Measurements from ENCODE around the gene ZDHHC9. TPM values are rescaled to one million over a fixed set of nuclear protein-coding genes. Genes with fewer than 3 reads are reported as not detected.
A peak's percentile ranks its signal among the peaks of the same experiment; 100 is the strongest.

The ZDHHC9 gene
- total and polyA plus RNA-seq, 9 of the 15 experiments (the other 6 are each of a cell fraction or from before 2014, with no cell fraction given): 6.8 to 22.4 (median 9.1) TPM

- H3K9me3 ChIP-seq (replicated peaks; ENCODE audit: control insufficient read depth, insufficient read depth, low read depth, low read length): no peaks in the 10 kb centered on the region
- DNase-seq (ENCODE audit: extremely low read depth in 1 of 4, low spot score in 3 of 4): no peak
- ATAC-seq: no peak
- no peaks in the 10 kb centered on the region; a peak in 1 of 5 replicates for H3K4me1 ChIP-seq (replicated peaks in 1 of 2; ENCODE audit: control insufficient read depth in 2 of 2, insufficient read depth in 2 of 2, low read length in 2 of 2)
- H3K36me3 ChIP-seq (ENCODE audit: control insufficient read depth, insufficient read depth, low read length): peaks cover 18% of the 10 kb centered on the region
- in situ Hi-C loops (cut with MboI): no loop called here
- no peak overlapping the region for H3K4me3 ChIP-seq
- POLR2A ChIA-PET: no interaction called here
- no peak overlapping the region for H3K4me2 ChIP-seq (ENCODE audit: insufficient read depth, low read length)
- intact Hi-C loops (cut with micrococcal nuclease): no loop called here
- FAIRE-seq: no peak
- CTCF ChIA-PET (ENCODE audit: low intra/inter-chr PET ratio): no interaction called here
- no peak overlapping the region for H2AFZ ChIP-seq (ENCODE audit: low read depth, low read length)
- no peaks in the 10 kb centered on the region for H4K20me1 ChIP-seq (replicated peaks; ENCODE audit: control insufficient read depth, insufficient read depth, low read length)
- no peaks in the 10 kb centered on the region for H3K79me2 ChIP-seq (ENCODE audit: control insufficient read depth, insufficient read depth, low read length)
- no peak overlapping the region for H3K27ac ChIP-seq (ENCODE audit: extremely low read depth, low read depth, low read length)
- H3K9me1 ChIP-seq (ENCODE audit: control insufficient read depth, insufficient read depth, low read length): no peaks in the 10 kb centered on the region
- TF ChIP-seq SMARCE1 (IDR thresholded peaks at IDR 0.05): no peak
- TF ChIP-seq PHF8 (IDR thresholded peaks at IDR 0.05; ENCODE audit: borderline replicate concordance, low read length): no peak
- no peak for TF ChIP-seq E2F3 (CRISPR knock-in tag; IDR thresholded peaks at IDR 0.05)
- TF ChIP-seq NFIX (CRISPR knock-in tag; IDR thresholded peaks at IDR 0.05; ENCODE audit: low read depth): no peak
- no peak for TF ChIP-seq ILF3 (IDR thresholded peaks at IDR 0.05; ENCODE audit: borderline replicate concordance)
- 76% methylated on average over 2 of the region's 2 CpGs for WGBS (ENCODE audit: insufficient coverage, low coverage, missing lambda C conversion rate)
- H3K27me3 ChIP-seq (ENCODE audit: control insufficient read depth in 2 of 2, insufficient read depth in 2 of 2, low read length in 2 of 2): no peaks in the 10 kb centered on the region
- H3K9ac ChIP-seq (ENCODE audit: insufficient read depth in 1 of 2, low read depth in 2 of 2, low read length in 2 of 2): no peak overlapping the region
- TSS peak; percentile 34 for BruUV-seq (replicated peaks)
These were observed 25.6 kb downstream of the ZDHHC9 start for GRCh38 chrX:129818123-129818522.

GRCh38 chrX:129813662-129814368, 29.9 kb downstream of the ZDHHC9 start:
- ATAC-seq (no peak), FAIRE-seq (no peak), DNase-seq (ENCODE audit: extremely low read depth in 1 of 4, low spot score in 3 of 4) (no peak)
- no TSS peak for BruUV-seq (replicated peaks)
- H3K9me3 ChIP-seq (replicated peaks; ENCODE audit: control insufficient read depth, insufficient read depth, low read depth, low read length): no peaks in the 10 kb centered on the region
- TF ChIP-seq RCOR1 (IDR thresholded peaks at IDR 0.05; ENCODE audit: borderline replicate concordance in 1 of 2, low read depth in 2 of 2, low read length in 2 of 2) (no peak), EGR1 (conservative IDR thresholded peaks at IDR 0.05) (peak; percentile 37; the same call in 1 of the 2 replicates)
- ChIA-PET CTCF (ENCODE audit: low intra/inter-chr PET ratio) (no interaction called here), POLR2A (interaction anchor here (0.8 kb wide), 1 partner anchor 20 kb away, joined by 3 read pairs; no protein-coding TSS in a partner anchor)
- no peaks in the 10 kb centered on the region for H3K27me3 ChIP-seq (ENCODE audit: control insufficient read depth in 2 of 2, insufficient read depth in 2 of 2, low read length in 2 of 2)
- H3K79me2 ChIP-seq (ENCODE audit: control insufficient read depth, insufficient read depth, low read length): no peaks in the 10 kb centered on the region
- 77% methylated on average over 5 of the region's 6 CpGs for WGBS (ENCODE audit: insufficient coverage, low coverage, missing lambda C conversion rate)
- in situ Hi-C loops (cut with MboI): no loop called here
- no peak overlapping the region for H3K9ac ChIP-seq (ENCODE audit: insufficient read depth in 1 of 2, low read depth in 2 of 2, low read length in 2 of 2)
- H4K20me1 ChIP-seq (replicated peaks; ENCODE audit: control insufficient read depth, insufficient read depth, low read length): no peaks in the 10 kb centered on the region
- intact Hi-C loops (cut with micrococcal nuclease): no loop called here
- H3K4me3 ChIP-seq: no peak overlapping the region
- no peaks in the 10 kb centered on the region for H3K9me1 ChIP-seq (ENCODE audit: control insufficient read depth, insufficient read depth, low read length)
- H3K4me2 ChIP-seq (ENCODE audit: insufficient read depth, low read length): no peak overlapping the region
- H3K27ac ChIP-seq (ENCODE audit: extremely low read depth, low read depth, low read length): no peak overlapping the region
- no peak overlapping the region for H2AFZ ChIP-seq (ENCODE audit: low read depth, low read length)
- H3K4me1 ChIP-seq (replicated peaks in 1 of 2; ENCODE audit: control insufficient read depth in 2 of 2, insufficient read depth in 2 of 2, low read length in 2 of 2): no peaks in the 10 kb centered on the region; a peak in 1 of 5 replicates
- H3K36me3 ChIP-seq (ENCODE audit: control insufficient read depth, insufficient read depth, low read length): peaks cover 34% of the 10 kb centered on the region; the same call in 2 of the 3 replicates

All from K562 (cell line).